ENCODE data around the gene SCFD1. TPM values are rescaled to one million over a fixed set of nuclear protein-coding genes. Genes with fewer than 3 reads are reported as not detected.
A peak's percentile ranks its signal among the peaks of the same experiment; 100 is the strongest.

Gene SCFD1
- total and polyA plus RNA-seq, 5 donors: 38.2 to 58.7 (median 43.5) TPM

- Histone ChIP-seq H3K4me1 (ENCODE audit: control insufficient read depth, insufficient read depth, low read length) (no peaks in the 10 kb centered on the region), H3K27me3 (ENCODE audit: control insufficient read depth, insufficient read depth) (no peaks in the 10 kb centered on the region), H3K4me3 (ENCODE audit: low read length) (no peak overlapping the region), H3K9me3 (ENCODE audit: control insufficient read depth, low read length) (no peaks in the 10 kb centered on the region), H3K27ac (ENCODE audit: low read length) (no peak overlapping the region)
- WGBS: 78% methylated on average over 7 of the region's 7 CpGs
- intact Hi-C loops (cut with DNase I): no loop called here
- ATAC-seq (no peak), DNase-seq (no peak)
Observed at GRCh38 chr14:30759172-30760125, 137.3 kb downstream of the SCFD1 start.

GRCh38 chr14:30763891-30764290 lies 141.8 kb downstream of the SCFD1 start:
- no peak overlapping the region for H3K27ac ChIP-seq (ENCODE audit: low read length)
- no peaks in the 10 kb centered on the region for H3K9me3 ChIP-seq (ENCODE audit: control insufficient read depth, low read length)
- no peak overlapping the region for H3K4me3 ChIP-seq (ENCODE audit: low read length)
- DNase-seq (no peak), ATAC-seq (no peak)
- H3K27me3 ChIP-seq (ENCODE audit: control insufficient read depth, insufficient read depth): no peaks in the 10 kb centered on the region
- no peaks in the 10 kb centered on the region for H3K4me1 ChIP-seq (ENCODE audit: control insufficient read depth, insufficient read depth, low read length)
- 43% methylated on average over 1 of the region's 1 CpG for WGBS
- intact Hi-C loops (cut with DNase I): no loop called here

GRCh38 chr14:30767624-30768023 lies 145.5 kb downstream of the SCFD1 start:
- ATAC-seq (no peak), DNase-seq (no peak)
- H3K27ac ChIP-seq (ENCODE audit: low read length): no peak overlapping the region
- intact Hi-C loops (cut with DNase I): no loop called here
- no peaks in the 10 kb centered on the region for H3K4me1 ChIP-seq (ENCODE audit: control insufficient read depth, insufficient read depth, low read length)
- 88% methylated on average over 4 of the region's 4 CpGs for WGBS
- no peak overlapping the region for H3K4me3 ChIP-seq (ENCODE audit: low read length)
- no peaks in the 10 kb centered on the region for H3K27me3 ChIP-seq (ENCODE audit: control insufficient read depth, insufficient read depth)
- H3K9me3 ChIP-seq (ENCODE audit: control insufficient read depth, low read length): no peaks in the 10 kb centered on the region

GRCh38 chr14:30768791-30769190 lies 146.7 kb downstream of the SCFD1 start:
- Histone ChIP-seq H3K4me1 (ENCODE audit: control insufficient read depth, insufficient read depth, low read length) (no peaks in the 10 kb centered on the region), H3K27ac (ENCODE audit: low read length) (no peak overlapping the region), H3K27me3 (ENCODE audit: control insufficient read depth, insufficient read depth) (no peaks in the 10 kb centered on the region), H3K9me3 (ENCODE audit: control insufficient read depth, low read length) (no peaks in the 10 kb centered on the region), H3K4me3 (ENCODE audit: low read length) (no peak overlapping the region)
- 37% methylated on average over 1 of the region's 1 CpG for WGBS
- DNase-seq (no peak), ATAC-seq (no peak)
- intact Hi-C loops (cut with DNase I): no loop called here

- intact Hi-C loops (cut with DNase I): no loop called here
Observed at GRCh38 chr14:30770376-30770775, 148.3 kb downstream of the SCFD1 start.

GRCh38 chr14:30771595-30771994 lies 149.5 kb downstream of the SCFD1 start:
- H3K4me3 ChIP-seq (ENCODE audit: low read length): no peak overlapping the region
- no peak for DNase-seq
- H3K9me3 ChIP-seq (ENCODE audit: control insufficient read depth, low read length): no peaks in the 10 kb centered on the region
- H3K4me1 ChIP-seq (ENCODE audit: control insufficient read depth, insufficient read depth, low read length): no peaks in the 10 kb centered on the region
- intact Hi-C loops (cut with DNase I): no loop called here
- H3K27me3 ChIP-seq (ENCODE audit: control insufficient read depth, insufficient read depth): no peaks in the 10 kb centered on the region
- ATAC-seq: no peak
- no peak overlapping the region for H3K27ac ChIP-seq (ENCODE audit: low read length)
- 77% methylated on average over 5 of the region's 5 CpGs for WGBS

More at GRCh38 chr14:30770376-30770775, 148.3 kb downstream of the SCFD1 start:
- no peak overlapping the region for H3K27ac ChIP-seq (ENCODE audit: low read length)
- no peaks in the 10 kb centered on the region for H3K9me3 ChIP-seq (ENCODE audit: control insufficient read depth, low read length)
- H3K27me3 ChIP-seq (ENCODE audit: control insufficient read depth, insufficient read depth): no peaks in the 10 kb centered on the region
- DNase-seq (peak in 1 of 3 donors; percentile 50), ATAC-seq (no peak)
- no peaks in the 10 kb centered on the region for H3K4me1 ChIP-seq (ENCODE audit: control insufficient read depth, insufficient read depth, low read length)
- H3K4me3 ChIP-seq (ENCODE audit: low read length): no peak overlapping the region
- 80% methylated on average over 6 of the region's 6 CpGs for WGBS

- DNase-seq: no peak
- H3K9me3 ChIP-seq (ENCODE audit: control insufficient read depth, low read length): no peaks in the 10 kb centered on the region
- H3K27me3 ChIP-seq (ENCODE audit: control insufficient read depth, insufficient read depth): no peaks in the 10 kb centered on the region
- no peak for ATAC-seq
- intact Hi-C loops (cut with DNase I): no loop called here
- no peak overlapping the region for H3K27ac ChIP-seq (ENCODE audit: low read length)
- H3K4me3 ChIP-seq (ENCODE audit: low read length): no peak overlapping the region
- H3K4me1 ChIP-seq (ENCODE audit: control insufficient read depth, insufficient read depth, low read length): no peaks in the 10 kb centered on the region
Observed at GRCh38 chr14:30779210-30779609, 157.1 kb downstream of the SCFD1 start.

Other genes starting within 250 kb of the SCFD1 start
- gene G2E3, start 63.2 kb upstream of the SCFD1 start, total RNA-seq: 10 to 100 TPM in 3 of 4 donors, 1 to 10 TPM in 1; 9.1 to 12.2 (median 11.5) TPM
- 3.3 TPM for gene G2E3, start 63.2 kb upstream of the SCFD1 start, polyA plus RNA-seq